B cell (primary cell): ENCODE measurements around the gene CDT1. TPM values are rescaled to one million over a fixed set of nuclear protein-coding genes. Genes with fewer than 3 reads are reported as not detected.

Source experiments
- ATAC-seq: fragments of 200-7000 bp; cut with Tn5 transposase; one replicate; pipeline ENCODE4 v1.10.0; 2021; ENCODE audit warnings: low read depth, mild to moderate bottlenecking, moderate number of reproducible peaks, moderate library complexity
- CTCF ChIA-PET: fragments of 350-600 bp; sonication (Branson Sonifier 250); formaldehyde crosslinking; loops from one replicate; lab custom pipeline; 2021; ENCODE audit warnings: antibody characterized with exemption, inconsistent platforms; lab: Charles Lee
- POLR2A ChIA-PET: fragments of 350-600 bp; sonication (Branson Sonifier 250); formaldehyde crosslinking; loops from one replicate; lab custom pipeline; 2021; ENCODE audit warnings: antibody characterized with exemption; lab: Charles Lee
- DNase-seq: peaks from one replicate; pipeline ENCODE4 v3.0.0; 2013
- H2AFZ ChIP-seq: 2 replicates; pipeline ENCODE4 v1.6.1; 2012; ENCODE audit warnings: mild to moderate bottlenecking, low read depth, low read length; ENCODE audit not compliant: insufficient read depth, poor library complexity, severe bottlenecking
- H3K27ac ChIP-seq, 2 donors: 1 replicate in 1 of 2; 2 replicates in 1 of 2; pipeline ENCODE4 v1.5.1; 2012 to 2013; ENCODE audit warnings: low read length in 2 of 2, mild to moderate bottlenecking in 2 of 2, moderate library complexity in 1 of 2
- H3K27me3 ChIP-seq, 4 experiments: fragments of 200-600 bp in 1 of 4; sonication (generic) in 1 of 4; replicated peaks in 1 of 4; 1 replicate in 2 of 4; 2 replicates in 2 of 4; pipeline versions ENCODE4 v1.6.1 to v1.7.0; 2013 to 2016; ENCODE audit warnings: low read length in 3 of 4, mild to moderate bottlenecking in 2 of 4, mixed read lengths in 1 of 4, moderate library complexity in 1 of 4; ENCODE audit not compliant: insufficient read depth in 4 of 4, control insufficient read depth in 3 of 4; ENCODE audit errors: control extremely low read depth in 1 of 4
- H3K36me3 ChIP-seq, 2 experiments: replicated peaks in 1 of 2; 1 replicate in 1 of 2; 2 replicates in 1 of 2; pipeline versions ENCODE4 v1.6.1 to v1.7.1; 2013; ENCODE audit warnings: low read length in 1 of 2; ENCODE audit not compliant: insufficient read depth in 2 of 2, control insufficient read depth in 1 of 2; ENCODE audit errors: control extremely low read depth in 1 of 2, extremely low read depth in 1 of 2
- H3K4me1 ChIP-seq, 2 donors: fragments of 200-600 bp in 1 of 2; sonication (generic) in 1 of 2; 1 replicate in 1 of 2; 2 replicates in 1 of 2; pipeline versions ENCODE4 v1.5.1 to v1.6.1; 2013 to 2017; ENCODE audit warnings: low read length in 2 of 2; ENCODE audit not compliant: control insufficient read depth in 2 of 2, insufficient read depth in 2 of 2
- H3K4me2 ChIP-seq: replicated peaks from 2 replicates; pipeline ENCODE3; 2012; ENCODE audit warnings: mild to moderate bottlenecking, low read depth, low read length; ENCODE audit not compliant: poor library complexity, severe bottlenecking
- H3K4me3 ChIP-seq, 5 experiments: fragments of 200-600 bp in 1 of 5; sonication (generic) in 1 of 5; 1 replicate in 3 of 5; 2 replicates in 2 of 5; pipeline versions ENCODE4 v1.5.1 to v1.7.0; 2011 to 2016; ENCODE audit warnings: low read length in 4 of 5, mild to moderate bottlenecking in 4 of 5, low read depth in 2 of 5, control low read depth in 1 of 5, moderate library complexity in 1 of 5; ENCODE audit not compliant: insufficient read depth in 1 of 5; ENCODE audit errors: control extremely low read depth in 1 of 5, extremely low read depth in 1 of 5
- H3K79me2 ChIP-seq: fragments of 200-600 bp; sonication (generic); one replicate; pipeline ENCODE4 v1.6.0; 2016; ENCODE audit warnings: low read length; ENCODE audit not compliant: control insufficient read depth, insufficient read depth
- H3K9ac ChIP-seq: fragments of 200-600 bp; sonication (generic); 2 replicates; pipeline ENCODE4 v1.6.1; 2017; ENCODE audit warnings: mild to moderate bottlenecking, low read length, moderate library complexity
- H3K9me3 ChIP-seq, 3 donors: one replicate each; pipeline versions ENCODE4 v1.6.1 to v1.7.1; 2013; ENCODE audit warnings: low read length in 2 of 3; ENCODE audit not compliant: control insufficient read depth in 2 of 3, insufficient read depth in 1 of 3; ENCODE audit errors: control extremely low read depth in 1 of 3
- H4K20me1 ChIP-seq: 2 replicates; pipeline ENCODE4 v1.6.0; 2012; ENCODE audit warnings: mild to moderate bottlenecking, low read length; ENCODE audit not compliant: insufficient read depth, control insufficient read depth, poor library complexity, severe bottlenecking
- H3K27ac Mint-ChIP-seq: one replicate; pipeline ENCODE4 v1.8.0; 2021; ENCODE audit warnings: mixed read lengths
- H3K27me3 Mint-ChIP-seq: one replicate; pipeline ENCODE4 v1.8.0; 2021; ENCODE audit warnings: mixed read lengths
- H3K4me1 Mint-ChIP-seq: one replicate; pipeline ENCODE4 v1.8.0; 2021; ENCODE audit warnings: mixed read lengths
- H3K4me3 Mint-ChIP-seq: one replicate; pipeline ENCODE4 v1.8.0; 2021; ENCODE audit warnings: mixed read lengths
- H3K9me3 Mint-ChIP-seq: one replicate; pipeline ENCODE4 v1.8.0; 2022; ENCODE audit warnings: mixed read lengths; ENCODE audit not compliant: insufficient read depth
- CTCF ChIP-seq: fragments of 200-600 bp; IDR thresholded peaks from one replicate; pipeline ENCODE4 v1.8.0; 2022; ENCODE audit warnings: antibody characterized with exemption, mild to moderate bottlenecking
- EZH2 ChIP-seq: IDR thresholded peaks from 2 replicates; pipeline ENCODE4 v1.6.1; 2012; ENCODE audit warnings: borderline replicate concordance, low read depth, mild to moderate bottlenecking, moderate library complexity, low read length; ENCODE audit not compliant: insufficient read depth, poor library complexity, severe bottlenecking
- WGBS: methylation state at CpG from one replicate; pipeline ENCODE4 v1.1.5; 2013; ENCODE audit warnings: missing lambda C conversion rate; ENCODE audit not compliant: insufficient coverage; 5-methylcytosine and 5-hydroxymethylcytosine counted together
- intact Hi-C: fragments of 100-400 bp; cut with micrococcal nuclease; formaldehyde crosslinking; loops from one replicate; pipeline ENCODE4 v1.10.0; 2022
- polyA plus RNA-seq: library from polyadenylated mRNA; depleted of rRNA; stranded (reverse); fragments of >200 nt; gene quantifications from 2 replicates; pipeline ENCODE4 v1.2.3, GENCODE V29; 2012
- total RNA-seq, 2 donors: library from RNA; stranded (reverse); fragments of 120-200 nt in 1 of 2; gene quantifications; 1 replicate in 1 of 2; 2 replicates in 1 of 2; pipeline versions ENCODE4 v1.2.3 to v1.2.4, GENCODE V29; 2013 to 2022

CDT1 gene
- total and polyA plus RNA-seq, 2 donors (not counting 1 experiment from before 2014, with no cell fraction given), result 0.27 to 0.36 TPM

- Histone ChIP-seq H3K9ac (no peak overlapping the region), H3K36me3 (peaks cover 0 to 14% of the 10 kb centered on the region in 2 experiments), H4K20me1 (no peaks in the 10 kb centered on the region), H3K79me2 (no peaks in the 10 kb centered on the region), H2AFZ (no peak overlapping the region), H3K4me1 (peaks cover 0 to 5% of the 10 kb centered on the region in 2 donors), H3K27me3 (no peaks in the 10 kb centered on the region), H3K4me3 (no peak overlapping the region), H3K9me3 (no peaks in the 10 kb centered on the region), H3K27ac (no peak overlapping the region), H3K4me2 (no peak overlapping the region)
- H3K4me3 Mint-ChIP-seq, result no peak overlapping the region
- WGBS, result 92% methylated on average over 40 of the region's 40 CpGs
- ChIA-PET CTCF (interaction anchor here (0.6 to 4.3 kb wide), 5 partner anchors 11 to 400 kb away, joined by 3 to 19 read pairs (median 6); partner anchors contain the start of genes GALNS, TRAPPC2L and ZNF778), POLR2A (no interaction called here)
- no peaks in the 10 kb centered on the region for H3K4me1 Mint-ChIP-seq
- DNase-seq, result no peak
- no peak for TF ChIP-seq CTCF
- no peak for TF ChIP-seq EZH2
- no peak for ATAC-seq
- H3K27ac Mint-ChIP-seq, result no peak overlapping the region
- H3K9me3 Mint-ChIP-seq, result no peaks in the 10 kb centered on the region
- intact Hi-C loops, result loop anchor here (2.0 kb wide), 1 partner anchor 125 kb away; no protein-coding TSS in a partner anchor
- H3K27me3 Mint-ChIP-seq, result no peaks in the 10 kb centered on the region
Observed at GRCh38 chr16:88817785-88818574, 14.4 kb downstream of the CDT1 start.

- DNase-seq, result no peak
- H2AFZ ChIP-seq, result no peak overlapping the region
- intact Hi-C loops, result no loop called here
- no peaks in the 10 kb centered on the region for H3K79me2 ChIP-seq
- ChIA-PET POLR2A (no interaction called here), CTCF (interaction anchor here (2.3 to 4.3 kb wide), 2 partner anchors 39 to 348 kb away, joined by 7 to 19 read pairs; partner anchors contain the start of genes GALNS and TRAPPC2L)
- no peak overlapping the region for H3K4me3 ChIP-seq
- Mint-ChIP-seq H3K27me3 (no peaks in the 10 kb centered on the region), H3K4me1 (no peaks in the 10 kb centered on the region), H3K4me3 (no peak overlapping the region), H3K9me3 (no peaks in the 10 kb centered on the region), H3K27ac (no peak overlapping the region)
- no peaks in the 10 kb centered on the region for H4K20me1 ChIP-seq
- H3K27me3 ChIP-seq, result no peaks in the 10 kb centered on the region
- H3K9ac ChIP-seq, result no peak overlapping the region
- H3K9me3 ChIP-seq, result no peaks in the 10 kb centered on the region
- ATAC-seq, result no peak
- no peak overlapping the region for H3K4me2 ChIP-seq
- H3K36me3 ChIP-seq, result peaks cover 0 to 17% of the 10 kb centered on the region in 2 experiments
- WGBS, result 96% methylated on average over 18 of the region's 18 CpGs
- peaks cover 0 to 5% of the 10 kb centered on the region in 2 donors for H3K4me1 ChIP-seq
- H3K27ac ChIP-seq, result no peak overlapping the region
- TF ChIP-seq CTCF (no peak), EZH2 (no peak)
Observed at GRCh38 chr16:88818575-88818874, 14.9 kb downstream of the CDT1 start.
